Calu3 (cell line): ENCODE results near the gene KIRREL3. TPM values are rescaled to one million over a fixed set of nuclear protein-coding genes. Genes with fewer than 3 reads are reported as not detected.

Source experiments
- BruUV-seq: library from RNA; stranded (reverse); fragments of 400-500 nt; replicated peaks from 2 replicates; lab custom pipeline; 2021; lab: Mats Ljungman, UMichigan
- CTCF ChIA-PET: fragments of 300-600 bp; sonication (Branson Sonifier 250); formaldehyde crosslinking; loops from one replicate; lab custom pipeline; 2022; ENCODE audit warnings: antibody characterized with exemption; lab: Charles Lee
- DNase-seq: peaks from one replicate; pipeline ENCODE4 v3.0.0; 2022
- H3K27ac Mint-ChIP-seq: one replicate; pipeline ENCODE4 v1.8.0; 2022; ENCODE audit warnings: mixed read lengths; ENCODE audit not compliant: unreplicated experiment
- H3K27me3 Mint-ChIP-seq: one replicate; pipeline ENCODE4 v1.8.0; 2022; ENCODE audit warnings: mixed read lengths; ENCODE audit not compliant: unreplicated experiment
- H3K36me3 Mint-ChIP-seq: one replicate; pipeline ENCODE4 v1.8.0; 2022; ENCODE audit warnings: mild to moderate bottlenecking, moderate library complexity, mixed read lengths; ENCODE audit not compliant: insufficient read depth, unreplicated experiment
- H3K4me1 Mint-ChIP-seq: one replicate; pipeline ENCODE4 v1.8.0; 2022; ENCODE audit warnings: mild to moderate bottlenecking, low read depth, mixed read lengths; ENCODE audit not compliant: unreplicated experiment
- H3K4me3 Mint-ChIP-seq: one replicate; pipeline ENCODE4 v1.8.0; 2022; ENCODE audit warnings: mild to moderate bottlenecking, low read depth, moderate library complexity, mixed read lengths; ENCODE audit not compliant: unreplicated experiment
- H3K9me3 Mint-ChIP-seq: one replicate; pipeline ENCODE4 v1.8.0; 2022; ENCODE audit warnings: low read depth, mixed read lengths; ENCODE audit not compliant: unreplicated experiment
- CTCF ChIP-seq: fragments of 200-600 bp; IDR thresholded peaks from one replicate; pipeline ENCODE4 v1.8.0; 2022; ENCODE audit warnings: antibody characterized with exemption; ENCODE audit not compliant: unreplicated experiment
- intact Hi-C: fragments of 100-400 bp; cut with micrococcal nuclease; formaldehyde crosslinking; loops from one replicate; pipeline ENCODE4 v1.10.0; 2022; ENCODE audit not compliant: unreplicated experiment
- total RNA-seq: library from RNA; stranded (reverse); gene quantifications from 2 replicates; pipeline ENCODE4 v1.2.3, GENCODE V29; 2022

Gene KIRREL3
- total RNA-seq, 1 experiment from 2014 or later = 0.26 TPM

- no peaks in the 10 kb centered on the region for H3K27me3 Mint-ChIP-seq
- no peak overlapping the region for H3K4me3 Mint-ChIP-seq
- H3K9me3 Mint-ChIP-seq = peaks cover 3% of the 10 kb centered on the region
- no peaks in the 10 kb centered on the region for H3K36me3 Mint-ChIP-seq
- CTCF ChIA-PET = no interaction called here
- no peak for DNase-seq
- TF ChIP-seq CTCF = no peak
- H3K27ac Mint-ChIP-seq = no peak overlapping the region
- H3K4me1 Mint-ChIP-seq = no peaks in the 10 kb centered on the region
- no TSS peak for BruUV-seq
- intact Hi-C loops = no loop called here
Observed at GRCh38 chr11:126951465-126951864, 49.1 kb downstream of the KIRREL3 start.

- intact Hi-C loops = no loop called here
- CTCF ChIA-PET = no interaction called here
- no peaks in the 10 kb centered on the region for H3K4me1 Mint-ChIP-seq
Observed at GRCh38 chr11:126949066-126949891, 51.3 kb downstream of the KIRREL3 start.

GRCh38 chr11:126948563-126948962 is 52.0 kb downstream of the KIRREL3 start:
- no peak overlapping the region for H3K27ac Mint-ChIP-seq
- CTCF ChIA-PET = no interaction called here
- BruUV-seq = no TSS peak

More at GRCh38 chr11:126949066-126949891, 51.3 kb downstream of the KIRREL3 start:
- no TSS peak for BruUV-seq
- Mint-ChIP-seq H3K27me3 (no peaks in the 10 kb centered on the region), H3K36me3 (no peaks in the 10 kb centered on the region), H3K27ac (no peak overlapping the region), H3K4me3 (no peak overlapping the region), H3K9me3 (no peaks in the 10 kb centered on the region)
- DNase-seq = no peak
- no peak for TF ChIP-seq CTCF

GRCh38 chr11:126945319-126945718 is 55.3 kb downstream of the KIRREL3 start:
- CTCF ChIA-PET = no interaction called here
- H3K4me3 Mint-ChIP-seq = no peak overlapping the region
- TF ChIP-seq CTCF = no peak
- H3K27ac Mint-ChIP-seq = no peak overlapping the region
- no peaks in the 10 kb centered on the region for H3K36me3 Mint-ChIP-seq
- peaks cover 6% of the 10 kb centered on the region for H3K4me1 Mint-ChIP-seq
- H3K9me3 Mint-ChIP-seq = peaks cover 2% of the 10 kb centered on the region
- intact Hi-C loops = no loop called here
- BruUV-seq = no TSS peak
- DNase-seq = no peak
- H3K27me3 Mint-ChIP-seq = no peaks in the 10 kb centered on the region

More at GRCh38 chr11:126948563-126948962, 52.0 kb downstream of the KIRREL3 start:
- intact Hi-C loops = no loop called here
- no peaks in the 10 kb centered on the region for H3K9me3 Mint-ChIP-seq
- H3K36me3 Mint-ChIP-seq = no peaks in the 10 kb centered on the region
- DNase-seq = no peak
- no peaks in the 10 kb centered on the region for H3K4me1 Mint-ChIP-seq
- no peaks in the 10 kb centered on the region for H3K27me3 Mint-ChIP-seq
- no peak overlapping the region for H3K4me3 Mint-ChIP-seq
- TF ChIP-seq CTCF = no peak
